ENCODE measurements around the gene SEZ6L2. TPM values are rescaled to one million over a fixed set of nuclear protein-coding genes. Genes with fewer than 3 reads are reported as not detected.
"Not testable (repeated sequence)": the region's sequence is repeated elsewhere in the genome, so short reads cannot be mapped to it uniquely, and the experiment has no call there.

The SEZ6L2 gene
- total RNA-seq (under 1 TPM in 1 of 2 experiments, not detected in 1; 0.70 TPM), polyA plus RNA-seq (not detected)

DNA sequence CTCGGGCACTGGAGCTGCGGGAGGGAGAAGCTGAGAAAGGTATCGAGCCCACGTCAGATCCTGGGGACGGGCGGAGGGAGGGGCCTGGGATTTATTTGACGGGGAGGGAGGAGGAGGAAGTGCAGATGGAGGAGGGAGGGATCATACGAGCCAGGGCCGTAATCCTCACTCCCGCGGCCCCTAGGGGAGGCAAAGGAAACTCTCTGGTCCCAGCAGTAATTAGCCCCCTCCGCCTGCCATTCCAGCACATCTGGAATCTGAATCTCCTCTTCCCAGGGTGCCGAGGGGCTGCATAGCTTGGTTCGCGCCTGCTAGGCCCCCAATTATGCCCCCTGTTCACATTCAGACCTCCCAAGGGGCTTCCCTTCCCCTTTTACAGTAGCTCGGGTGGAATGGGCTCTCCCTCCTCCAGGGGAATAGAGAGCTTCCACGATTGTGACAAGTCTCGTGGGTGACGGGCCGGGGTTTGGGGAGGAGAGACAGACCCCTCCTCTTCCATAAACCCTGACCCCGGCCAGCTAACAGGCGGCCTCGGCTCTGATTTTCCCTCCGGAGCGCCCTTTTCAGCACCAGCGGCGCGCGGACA, at the start of gene SEZ6L2:
SEZ6L2 (minus strand) TSS at position 35 of the 586 bp plus-strand sequence. CDS start 531 bp downstream, outside the sequence.
- intact Hi-C loops (cut with micrococcal nuclease): loop anchor here (1.0 kb wide), 1 partner anchor 36 kb away; the partner anchor contains the start of gene CDIPT
- Mint-ChIP-seq H3K9me3 (peaks cover 0 to 3% (median 0%) of the 10 kb centered on the region in 8 donors), H3K4me1 (peaks cover 0 to 5% (median 3%) of the 10 kb centered on the region in 4 donors), H3K27ac (peak within 1 kb of the TSS in 2 of 7 donors; percentile 30 to 41), H3K36me3 (no peaks in the 10 kb centered on the region), H3K27me3 (peaks cover 18 to 24% of the 10 kb centered on the region in 2 donors), H3K4me3 (peak within 1 kb of the TSS; percentile 45 to 83 (median 70))
- CTCF ChIA-PET (ENCODE audit: partially characterized antibody): no interaction called here
- H3K27ac ChIP-seq (ENCODE audit: low read depth, low read length): no peak within 1 kb of the TSS
- no peak for DNase-seq
- H3K36me3 ChIP-seq (ENCODE audit: insufficient read depth, low read length): no peaks in the 10 kb centered on the region
- peaks cover 15% of the 10 kb centered on the region for H3K4me1 ChIP-seq (ENCODE audit: insufficient read depth, low read length)
- POLR2A ChIA-PET (ENCODE audit: partially characterized antibody): interaction anchor here (0.8 to 3.9 kb wide), 9 partner anchors 12 to 149 kb away, joined by 3 to 13 read pairs (median 5); partner anchors contain the start of genes INO80E, KCTD13 and TMEM219
- no peaks in the 10 kb centered on the region for H3K9me3 ChIP-seq (ENCODE audit: control insufficient read depth in 1 of 2, low read length in 2 of 2)
- peaks cover 10% of the 10 kb centered on the region for H3K27me3 ChIP-seq (ENCODE audit: insufficient read depth, low read length)
- peak within 1 kb of the TSS in 1 of 2 donors; percentile 45 for H3K4me3 ChIP-seq (ENCODE audit: low read length in 2 of 2)

DNA sequence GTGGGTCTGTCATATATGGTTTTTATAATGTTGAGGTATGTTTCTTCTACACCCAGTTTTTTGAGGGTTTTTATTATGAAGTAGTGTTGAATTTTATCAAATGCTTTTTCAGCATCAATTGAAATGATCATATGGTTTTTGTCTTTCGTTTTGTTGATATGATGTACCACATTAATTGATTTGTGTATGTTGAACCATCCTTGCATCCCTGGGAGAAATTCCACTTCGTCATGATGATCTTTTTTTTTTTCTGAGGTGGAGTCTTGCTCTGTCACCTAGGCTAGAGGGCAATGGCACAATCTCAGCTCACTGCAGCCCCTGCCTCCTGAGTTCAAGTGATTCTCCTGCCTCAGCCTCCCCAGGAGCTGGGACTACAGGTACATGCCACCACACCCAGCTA, 48.5 kb upstream of the SEZ6L2 start:
- Mint-ChIP-seq H3K9me3 (peaks cover 0 to 7% (median 2%) of the 10 kb centered on the region in 8 donors), H3K27me3 (peaks cover 0 to 1% of the 10 kb centered on the region in 2 donors), H3K4me3 (no peak overlapping the region), H3K4me1 (peaks cover 0 to 1% (median 0%) of the 10 kb centered on the region in 4 donors), H3K27ac (no peak overlapping the region), H3K36me3 (no peaks in the 10 kb centered on the region)
- intact Hi-C loops (cut with micrococcal nuclease): no loop called here
- H3K9me3 ChIP-seq (ENCODE audit: control insufficient read depth in 1 of 2, low read length in 2 of 2): no peaks in the 10 kb centered on the region
- no peaks in the 10 kb centered on the region for H3K36me3 ChIP-seq (ENCODE audit: insufficient read depth, low read length)
- no peak for DNase-seq
- POLR2A ChIA-PET (ENCODE audit: partially characterized antibody): interaction anchor here (0.6 kb wide), 1 partner anchor 23 kb away, joined by 3 read pairs; no protein-coding TSS in a partner anchor
- no peak overlapping the region for H3K4me3 ChIP-seq (ENCODE audit: low read length in 2 of 2)
- no peak overlapping the region for H3K27ac ChIP-seq (ENCODE audit: low read depth, low read length)
- H3K27me3 ChIP-seq (ENCODE audit: insufficient read depth, low read length): no peaks in the 10 kb centered on the region
- CTCF ChIA-PET (ENCODE audit: partially characterized antibody): interaction anchor here (0.9 kb wide), 1 partner anchor 25 kb away, joined by 3 read pairs; no protein-coding TSS in a partner anchor
- H3K4me1 ChIP-seq (ENCODE audit: insufficient read depth, low read length): no peaks in the 10 kb centered on the region

DNA sequence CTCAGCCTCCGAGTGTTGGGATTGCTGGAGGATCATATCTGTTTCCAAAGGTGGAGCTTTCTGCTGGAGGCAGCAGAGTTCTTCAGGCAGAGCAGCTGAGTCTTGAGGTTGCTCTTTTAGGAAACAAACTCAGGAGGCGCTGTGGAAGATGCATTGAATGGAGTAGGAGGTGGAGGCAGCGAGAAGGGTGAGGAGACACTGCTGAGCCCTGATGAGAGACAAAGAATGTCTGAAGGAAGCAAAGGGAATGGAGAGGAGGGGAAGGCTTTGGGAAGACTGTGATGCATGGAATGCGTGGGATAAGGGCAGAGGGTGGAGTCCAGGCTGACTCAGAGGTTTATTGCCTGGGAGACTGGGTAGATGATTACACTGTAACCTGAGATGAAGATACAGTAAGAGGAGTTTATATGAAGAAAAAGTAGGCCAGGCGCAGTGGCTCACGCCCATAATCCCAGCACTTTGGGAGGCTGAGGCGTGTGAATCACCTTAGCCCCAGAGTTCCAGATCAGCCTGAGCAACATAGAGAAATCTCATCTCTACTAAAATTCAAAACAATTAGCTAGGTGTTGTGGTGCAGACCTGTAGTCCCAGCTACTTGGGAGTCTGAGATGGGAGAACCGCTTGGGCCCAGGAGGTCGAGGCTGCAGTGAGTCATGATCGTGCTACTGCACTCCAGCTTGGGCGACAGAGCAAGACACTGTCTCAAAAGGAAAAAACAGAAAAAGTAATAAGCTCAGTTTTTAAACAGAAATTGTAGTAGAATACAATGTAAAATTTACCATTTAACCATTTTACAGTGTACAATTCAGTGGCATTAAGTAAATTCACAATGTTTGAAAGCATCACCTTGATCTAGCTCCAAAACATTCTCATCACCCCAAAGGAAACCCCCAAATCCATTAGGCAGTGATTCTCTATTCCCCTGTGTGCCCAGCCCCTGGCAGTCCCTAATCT, 44.8 kb upstream of the SEZ6L2 start:
- intact Hi-C loops (cut with micrococcal nuclease): no loop called here
- POLR2A ChIA-PET (ENCODE audit: partially characterized antibody): no interaction called here

DNA sequence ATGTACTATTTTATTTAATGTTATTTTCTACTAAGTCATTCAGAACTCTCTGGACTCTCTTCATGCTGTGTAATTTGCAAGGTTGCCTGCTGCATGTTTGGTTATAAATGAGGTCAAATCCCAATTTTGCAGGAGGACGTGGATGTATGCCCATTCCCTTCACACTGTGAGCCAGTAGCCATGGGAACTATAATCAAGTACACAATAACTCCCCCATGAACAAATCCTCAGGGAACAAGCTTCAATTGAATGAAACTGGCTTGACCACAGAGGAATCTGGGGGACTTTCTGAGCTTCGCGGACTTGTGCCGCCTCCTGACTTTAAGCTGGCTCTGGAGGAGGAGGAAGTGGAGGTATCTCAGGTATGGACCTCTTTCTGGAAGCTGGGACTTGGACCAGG, 41.3 kb upstream of the SEZ6L2 start:
- DNase-seq: no peak
- H3K27me3 Mint-ChIP-seq: peaks cover 0 to 6% of the 10 kb centered on the region in 2 donors
- H3K27me3 ChIP-seq (ENCODE audit: insufficient read depth, low read length): no peaks in the 10 kb centered on the region
- ChIA-PET CTCF (ENCODE audit: partially characterized antibody) (no interaction called here), POLR2A (ENCODE audit: partially characterized antibody) (no interaction called here)
- intact Hi-C loops (cut with micrococcal nuclease): no loop called here
- no peak overlapping the region for H3K27ac Mint-ChIP-seq
- H3K9me3 Mint-ChIP-seq: peaks cover 0 to 3% (median 0%) of the 10 kb centered on the region in 8 donors
- no peak overlapping the region for H3K4me3 Mint-ChIP-seq
- H3K4me1 Mint-ChIP-seq: peaks cover 0 to 1% (median 0%) of the 10 kb centered on the region in 4 donors
- no peak overlapping the region for H3K4me3 ChIP-seq (ENCODE audit: low read length in 2 of 2)
- no peak overlapping the region for H3K27ac ChIP-seq (ENCODE audit: low read depth, low read length)
- no peaks in the 10 kb centered on the region for H3K4me1 ChIP-seq (ENCODE audit: insufficient read depth, low read length)
- H3K36me3 Mint-ChIP-seq: no peaks in the 10 kb centered on the region
- no peaks in the 10 kb centered on the region for H3K9me3 ChIP-seq (ENCODE audit: control insufficient read depth in 1 of 2, low read length in 2 of 2)
- H3K36me3 ChIP-seq (ENCODE audit: insufficient read depth, low read length): no peaks in the 10 kb centered on the region

More for the DNA sequence above, 44.8 kb upstream of the SEZ6L2 start:
- Mint-ChIP-seq H3K27ac (no peak overlapping the region), H3K36me3 (no peaks in the 10 kb centered on the region), H3K4me3 (no peak overlapping the region), H3K9me3 (peaks cover 0 to 3% (median 0%) of the 10 kb centered on the region in 8 donors), H3K27me3 (peaks cover 0 to 4% of the 10 kb centered on the region in 2 donors), H3K4me1 (peaks cover 0 to 1% (median 0%) of the 10 kb centered on the region in 4 donors)
- Histone ChIP-seq H3K36me3 (ENCODE audit: insufficient read depth, low read length) (no peaks in the 10 kb centered on the region), H3K9me3 (ENCODE audit: control insufficient read depth in 1 of 2, low read length in 2 of 2) (no peaks in the 10 kb centered on the region), H3K4me1 (ENCODE audit: insufficient read depth, low read length) (no peaks in the 10 kb centered on the region), H3K4me3 (ENCODE audit: low read length in 2 of 2) (no peak overlapping the region), H3K27me3 (ENCODE audit: insufficient read depth, low read length) (no peaks in the 10 kb centered on the region), H3K27ac (ENCODE audit: low read depth, low read length) (no peak overlapping the region)
- CTCF ChIA-PET (ENCODE audit: partially characterized antibody): interaction anchor here (0.6 to 1.2 kb wide), 3 partner anchors 16 to 95 kb away, joined by 3 read pairs; partner anchors contain the start of gene TLCD3B
- DNase-seq: no peak

GRCh38 chr16:29931750-29932149, 32.4 kb upstream of the SEZ6L2 start:
- H3K4me3 ChIP-seq (ENCODE audit: low read length in 2 of 2); H3K9me3 Mint-ChIP-seq; DNase-seq; H3K27ac ChIP-seq (ENCODE audit: low read depth, low read length); POLR2A ChIA-PET (ENCODE audit: partially characterized antibody); H3K27me3 ChIP-seq (ENCODE audit: insufficient read depth, low read length); H3K27ac Mint-ChIP-seq; H3K9me3 ChIP-seq (ENCODE audit: control insufficient read depth in 1 of 2, low read length in 2 of 2); CTCF ChIA-PET (ENCODE audit: partially characterized antibody); H3K36me3 Mint-ChIP-seq; H3K4me3 Mint-ChIP-seq; H3K36me3 ChIP-seq (ENCODE audit: insufficient read depth, low read length); H3K4me1 ChIP-seq (ENCODE audit: insufficient read depth, low read length); H3K27me3 Mint-ChIP-seq; intact Hi-C loops (cut with micrococcal nuclease): not testable (repeated sequence)
- H3K4me1 Mint-ChIP-seq: peaks cover 4 to 10% (median 8%) of the 10 kb centered on the region in 4 donors

GRCh38 chr16:29927070-29927905, 27.9 kb upstream of the SEZ6L2 start:
- DNase-seq: no peak
- H3K4me1 Mint-ChIP-seq: peaks cover 21 to 49% (median 28%) of the 10 kb centered on the region in 4 donors
- H3K9me3 Mint-ChIP-seq: no peaks in the 10 kb centered on the region
- intact Hi-C loops (cut with micrococcal nuclease): loop anchor here (2.0 to 5.0 kb wide), 2 partner anchors 46 to 65 kb away; partner anchors contain the start of genes CDIPT and TAOK2
- peak overlapping the region; percentile 88 to 96 (median 94) for H3K4me3 Mint-ChIP-seq
- H3K36me3 Mint-ChIP-seq: peaks cover 4 to 20% of the 10 kb centered on the region in 2 donors
- H3K4me1 ChIP-seq (ENCODE audit: insufficient read depth, low read length): peaks cover 32% of the 10 kb centered on the region
- H3K27ac ChIP-seq (ENCODE audit: low read depth, low read length): peak overlapping the region; percentile 77
- H3K36me3 ChIP-seq (ENCODE audit: insufficient read depth, low read length): peaks cover 9% of the 10 kb centered on the region
- H3K4me3 ChIP-seq (ENCODE audit: low read length in 2 of 2): no peak overlapping the region
- H3K27ac Mint-ChIP-seq: peak overlapping the region; percentile 63 to 98 (median 88)
- POLR2A ChIA-PET (ENCODE audit: partially characterized antibody): interaction anchor here (0.8 to 3.0 kb wide), 17 partner anchors 10 to 142 kb away, joined by 3 to 57 read pairs (median 5); partner anchors contain the start of genes ASPHD1, HIRIP3, INO80E and PAGR1
- H3K9me3 ChIP-seq (ENCODE audit: control insufficient read depth in 1 of 2, low read length in 2 of 2): no peaks in the 10 kb centered on the region
- no peaks in the 10 kb centered on the region for H3K27me3 Mint-ChIP-seq
- CTCF ChIA-PET (ENCODE audit: partially characterized antibody): interaction anchor here (0.8 to 1.4 kb wide), 4 partner anchors 34 to 105 kb away, joined by 3 to 9 read pairs (median 6); partner anchors contain the start of gene TMEM219
- no peaks in the 10 kb centered on the region for H3K27me3 ChIP-seq (ENCODE audit: insufficient read depth, low read length)
